Gastrocnemius medialis (tissue), 4 donors: ENCODE measurements around the gene MS4A10. TPM values are rescaled to one million over a fixed set of nuclear protein-coding genes. Genes with fewer than 3 reads are reported as not detected.
"Not testable (repeated sequence)": the region's sequence is repeated elsewhere in the genome, so short reads cannot be mapped to it uniquely, and the experiment has no call there.

ENCODE experiments used
- ATAC-seq, 2 donors: fragments of 150-250 bp; one replicate each; pipeline ENCODE4 v1.9.1; 2016
- DNase-seq, 2 donors: peaks; one replicate each; pipeline ENCODE4 v3.0.0-alpha.2; 2019
- H3K27ac ChIP-seq, 4 donors: fragments of 200-600 bp; sonication (generic); 1 replicate in 1 of 4; 2 replicates in 3 of 4; pipeline ENCODE4 v1.5.1; 2016 to 2018; ENCODE audit warnings: mild to moderate bottlenecking in 2 of 4, moderate library complexity in 1 of 4
- H3K27me3 ChIP-seq, 3 donors: fragments of 200-600 bp; sonication (generic) in 2 of 3; 1 replicate in 1 of 3; 2 replicates in 2 of 3; pipeline versions ENCODE4 v1.5.1 to v1.6.0; 2016 to 2019; ENCODE audit warnings: mild to moderate bottlenecking in 1 of 3, moderate library complexity in 1 of 3
- H3K36me3 ChIP-seq, 2 donors: fragments of 200-600 bp; sonication (generic) in 1 of 2; one replicate each; pipeline ENCODE4 v1.5.1; 2017 to 2018
- H3K4me1 ChIP-seq, 2 donors: fragments of 200-600 bp; sonication (generic) in 1 of 2; one replicate each; pipeline ENCODE4 v1.5.1; 2016 to 2017; ENCODE audit warnings: mild to moderate bottlenecking in 2 of 2
- H3K4me3 ChIP-seq, 4 donors: fragments of 200-600 bp; sonication (generic) in 3 of 4; 1 replicate in 1 of 4; 2 replicates in 3 of 4; pipeline ENCODE4 v1.5.1; 2016 to 2019; ENCODE audit warnings: mild to moderate bottlenecking in 2 of 4
- H3K9me3 ChIP-seq, 3 donors: fragments of 200-600 bp; sonication (generic) in 2 of 3; 1 replicate in 1 of 3; 2 replicates in 2 of 3; pipeline ENCODE4 v1.5.1; 2016 to 2019
- CTCF ChIP-seq, 5 experiments: fragments of 450-650 bp in 3 of 5; fragments of 200-600 bp in 2 of 5; sonication (generic) in 2 of 5; IDR thresholded peaks in 4 of 5; conservative IDR thresholded peaks in 1 of 5; 1 replicate in 4 of 5; 2 replicates in 1 of 5; pipeline ENCODE4 v1.5.1; 2016 to 2019; ENCODE audit warnings: antibody characterized with exemption in 5 of 5, mild to moderate bottlenecking in 3 of 5, moderate library complexity in 3 of 5
- POLR2A ChIP-seq, 2 donors: fragments of 450-650 bp; IDR thresholded peaks; one replicate each; pipeline ENCODE4 v1.6.1; 2017; ENCODE audit warnings: antibody characterized with exemption in 2 of 2, mild to moderate bottlenecking in 2 of 2, moderate library complexity in 2 of 2
- in situ Hi-C, 4 donors: fragments of 200-750 bp; cut with MboI; loops; one replicate each; pipeline versions ENCODE4 v1.15.0 to v1.8.0; 2017; ENCODE audit warnings: low sequenced_read_pairs in 4 of 4
- intact Hi-C: fragments of 100-400 bp; cut with DNase I; formaldehyde crosslinking; loops from one replicate; pipeline ENCODE4 v1.15.1; 2023; ENCODE audit warnings: low total_unique reads
- total RNA-seq, 4 donors: library from RNA; depleted of rRNA; stranded (reverse); fragments of >200 nt; gene quantifications; one replicate each; pipeline versions ENCODE4 v1.1.0 to v1.2.3, GENCODE V29; 2016

The MS4A10 gene
- total RNA-seq, 4 donors from 2014 or later, result not detected

GRCh38 chr11:60814112-60814511, 29.0 kb downstream of the MS4A10 start:
- Histone ChIP-seq H3K27me3 (no peaks in the 10 kb centered on the region), H3K4me1 (no peaks in the 10 kb centered on the region), H3K27ac (no peak overlapping the region), H3K4me3 (no peak overlapping the region), H3K36me3 (no peaks in the 10 kb centered on the region), H3K9me3 (no peaks in the 10 kb centered on the region)
- TF ChIP-seq POLR2A (IDR thresholded peaks at IDR 0.05) (no peak), CTCF (IDR thresholded peaks at IDR 0.05 in 4 of 5, conservative IDR thresholded peaks at IDR 0.05 in 1 of 5) (no peak)
- ATAC-seq (no peak), DNase-seq (no peak)
- intact Hi-C loops (no loop called here), in situ Hi-C loops (no loop called here)

DNA sequence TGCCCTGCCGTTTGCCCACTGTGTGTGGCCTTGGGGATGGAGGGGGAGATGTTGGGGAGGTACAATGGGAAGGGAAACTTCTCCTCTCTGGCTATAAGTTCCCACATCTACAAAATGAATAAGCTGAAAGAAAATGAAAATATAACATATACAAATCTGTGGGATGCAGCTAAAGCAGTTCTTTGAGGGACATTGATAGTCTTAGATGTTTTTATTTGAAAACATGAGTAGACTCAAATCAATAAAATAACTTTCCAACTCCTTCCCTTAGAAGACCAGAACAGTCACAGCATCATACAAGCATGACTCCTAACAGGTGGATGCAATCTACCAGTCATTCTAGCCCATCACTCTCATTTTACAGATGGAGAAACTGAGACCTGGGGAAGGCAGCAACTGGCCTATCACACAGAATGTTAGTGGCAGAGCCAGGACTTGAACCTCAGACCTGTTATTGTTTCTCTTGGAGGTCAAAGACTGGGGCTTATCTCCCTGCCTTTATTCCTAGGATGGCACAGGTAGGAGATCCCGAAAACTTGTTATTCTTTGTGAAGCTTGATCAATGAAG, 31.5 kb downstream of the MS4A10 start:
- no peaks in the 10 kb centered on the region for H3K4me1 ChIP-seq
- no peaks in the 10 kb centered on the region for H3K9me3 ChIP-seq
- intact Hi-C loops, result no loop called here
- no peak for DNase-seq
- in situ Hi-C loops, result no loop called here
- TF ChIP-seq CTCF (IDR thresholded peaks at IDR 0.05 in 4 of 5, conservative IDR thresholded peaks at IDR 0.05 in 1 of 5), result no peak
- no peak for TF ChIP-seq POLR2A (IDR thresholded peaks at IDR 0.05)
- no peak overlapping the region for H3K27ac ChIP-seq
- ATAC-seq, result no peak
- H3K36me3 ChIP-seq, result no peaks in the 10 kb centered on the region
- H3K4me3 ChIP-seq, result no peak overlapping the region
- H3K27me3 ChIP-seq, result no peaks in the 10 kb centered on the region

DNA sequence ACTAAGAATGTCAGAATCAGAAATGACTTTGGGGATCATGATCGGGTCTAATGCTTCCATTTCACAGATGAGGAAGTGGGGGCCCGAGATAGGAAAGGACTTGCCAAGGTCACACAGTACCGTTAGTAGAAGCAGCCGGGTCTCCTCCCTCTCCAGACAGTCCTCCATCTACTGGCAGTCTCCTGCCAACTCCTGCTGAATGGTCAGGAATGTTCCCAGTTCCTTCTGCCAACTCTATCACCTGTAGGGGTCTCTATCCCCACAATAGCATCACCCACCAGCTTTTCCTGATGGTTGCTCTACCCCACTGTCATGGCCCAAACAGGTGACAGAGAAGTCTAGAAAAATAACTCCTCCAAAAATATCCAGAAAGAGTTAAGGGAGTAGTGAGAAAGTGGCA, 32.9 kb downstream of the MS4A10 start:
- H3K4me3 ChIP-seq, result no peak overlapping the region
- no peak overlapping the region for H3K27ac ChIP-seq
- DNase-seq (no peak), ATAC-seq (no peak)
- H3K27me3 ChIP-seq, result no peaks in the 10 kb centered on the region
- H3K4me1 ChIP-seq, result no peaks in the 10 kb centered on the region
- intact Hi-C loops (no loop called here), in situ Hi-C loops (no loop called here)
- no peaks in the 10 kb centered on the region for H3K9me3 ChIP-seq
- TF ChIP-seq POLR2A (IDR thresholded peaks at IDR 0.05) (no peak), CTCF (IDR thresholded peaks at IDR 0.05 in 4 of 5, conservative IDR thresholded peaks at IDR 0.05 in 1 of 5) (no peak)
- no peaks in the 10 kb centered on the region for H3K36me3 ChIP-seq

- TF ChIP-seq POLR2A (IDR thresholded peaks at IDR 0.05) (no peak), CTCF (IDR thresholded peaks at IDR 0.05 in 4 of 5, conservative IDR thresholded peaks at IDR 0.05 in 1 of 5) (no peak)
Observed at GRCh38 chr11:60821827-60822599, 36.9 kb downstream of the MS4A10 start.

DNA sequence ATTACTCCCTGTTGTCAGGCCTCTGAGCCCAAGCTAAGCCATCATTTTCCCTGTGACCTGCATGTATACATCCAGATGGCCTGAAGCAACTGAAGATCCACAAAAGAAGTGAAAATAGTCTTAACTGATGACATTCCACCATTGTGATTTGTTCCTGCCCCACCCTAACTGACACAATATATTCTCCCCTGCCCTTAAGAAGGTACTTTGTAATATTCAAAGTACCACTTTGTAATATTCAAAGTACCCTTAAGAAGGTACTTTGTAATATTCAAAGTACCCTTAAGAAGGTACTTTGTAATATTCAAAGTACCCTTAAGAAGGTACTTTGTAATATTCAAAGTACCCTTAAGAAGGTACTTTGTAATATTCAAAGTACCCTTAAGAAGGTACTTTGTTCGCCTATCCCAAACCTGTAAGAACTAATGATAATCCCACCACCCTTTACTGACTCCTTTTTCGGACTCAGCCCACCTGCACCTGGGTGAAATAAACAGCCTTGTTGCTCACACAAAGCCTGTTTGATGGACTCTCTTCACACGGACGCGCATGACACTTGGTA, 38.7 kb downstream of the MS4A10 start:
- H3K27me3 ChIP-seq, H3K27ac ChIP-seq, ATAC-seq, H3K4me1 ChIP-seq, in situ Hi-C loops, DNase-seq, H3K4me3 ChIP-seq, H3K9me3 ChIP-seq, H3K36me3 ChIP-seq, intact Hi-C loops: not testable (repeated sequence)

More at GRCh38 chr11:60821827-60822599, 36.9 kb downstream of the MS4A10 start:
- intact Hi-C loops, result no loop called here
- in situ Hi-C loops, result no loop called here
- Histone ChIP-seq H3K4me1 (no peaks in the 10 kb centered on the region), H3K27ac (no peak overlapping the region), H3K4me3 (no peak overlapping the region), H3K36me3 (no peaks in the 10 kb centered on the region), H3K27me3 (no peaks in the 10 kb centered on the region), H3K9me3 (no peaks in the 10 kb centered on the region)
- DNase-seq (no peak), ATAC-seq (no peak)
